Tibial nerve (tissue), 4 donors: ENCODE measurements around the gene PLEKHG4B. TPM values are rescaled to one million over a fixed set of nuclear protein-coding genes. Genes with fewer than 3 reads are reported as not detected.

Source experiments
- DNase-seq, 2 donors: peaks; one replicate each; pipeline ENCODE4 v3.0.0-alpha.2; 2019; ENCODE audit warnings: low spot score in 2 of 2
- H3K27ac ChIP-seq, 4 donors: fragments of 200-600 bp; sonication (generic) in 3 of 4; one replicate each; pipeline ENCODE4 v1.5.1; 2017 to 2019; ENCODE audit warnings: mild to moderate bottlenecking in 1 of 4
- H3K27me3 ChIP-seq, 2 donors: fragments of 200-600 bp; sonication (generic) in 1 of 2; one replicate each; pipeline versions ENCODE4 v1.5.1 to v1.6.0; 2017 to 2019
- H3K36me3 ChIP-seq, 3 donors: fragments of 200-600 bp; sonication (generic); one replicate each; pipeline ENCODE4 v1.5.1; 2018 to 2019
- H3K4me1 ChIP-seq, 4 donors: fragments of 200-600 bp; sonication (generic) in 3 of 4; one replicate each; pipeline ENCODE4 v1.5.1; 2017 to 2019
- H3K4me3 ChIP-seq, 4 donors: fragments of 200-600 bp; sonication (generic) in 3 of 4; one replicate each; pipeline ENCODE4 v1.5.1; 2017 to 2019; ENCODE audit warnings: mild to moderate bottlenecking in 1 of 4, moderate library complexity in 1 of 4
- H3K9me3 ChIP-seq, 4 donors: fragments of 200-600 bp; sonication (generic) in 3 of 4; one replicate each; pipeline ENCODE4 v1.5.1; 2017 to 2019
- EP300 ChIP-seq, 2 donors: sonication (generic); formaldehyde crosslinking; IDR thresholded peaks; one replicate each; pipeline ENCODE4 v1.6.1; 2017; ENCODE audit warnings: antibody characterized with exemption in 2 of 2, mild to moderate bottlenecking in 1 of 2
- POLR2A ChIP-seq, 2 donors: fragments of 450-650 bp; IDR thresholded peaks; one replicate each; pipeline ENCODE4 v1.6.1; 2017; ENCODE audit warnings: antibody characterized with exemption in 2 of 2, mild to moderate bottlenecking in 2 of 2, moderate library complexity in 2 of 2
- WGBS, 2 donors: methylation state at CpG; one replicate each; pipeline ENCODE4 v1.1.5; 2018; 5-methylcytosine and 5-hydroxymethylcytosine counted together
- total RNA-seq, 4 donors: library from RNA; depleted of rRNA; stranded (reverse); fragments of >200 nt; gene quantifications; one replicate each; pipeline ENCODE4 v1.1.0, GENCODE V29; 2016
- TF ChIP-seq, protein P1 (sequence below), 5 experiments: fragments of 200-600 bp in 3 of 5; fragments of 450-650 bp in 2 of 5; sonication (generic) in 3 of 5; IDR thresholded peaks; one replicate each; pipeline ENCODE4 v1.5.1; 2016 to 2019; ENCODE audit warnings: antibody characterized with exemption in 5 of 5, mild to moderate bottlenecking in 3 of 5, moderate library complexity in 2 of 5

The PLEKHG4B gene
- total RNA-seq, 4 donors from 2014 or later: under 0.01 to 0.42 (median 0.26) TPM

DNA sequence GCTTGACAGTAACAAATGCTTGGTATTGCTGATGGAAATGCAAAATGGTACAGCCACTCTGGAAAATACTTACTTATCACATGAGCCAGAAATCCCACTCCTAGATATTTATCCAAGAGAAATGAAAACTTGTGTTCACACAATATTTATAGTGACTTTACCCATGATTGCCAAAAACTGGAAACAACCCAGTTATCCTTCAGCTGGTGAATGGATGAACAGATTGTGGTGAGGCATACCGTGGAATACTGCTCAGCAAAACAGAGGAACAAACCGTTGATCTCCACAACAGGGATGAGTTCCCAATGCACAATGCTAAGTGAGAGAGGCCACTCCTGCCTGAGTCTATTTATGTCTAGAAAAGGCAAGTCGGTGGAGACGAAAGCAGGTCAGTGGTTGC lies 58.8 kb downstream of the PLEKHG4B start:
- DNase-seq: no peak
- 88 to 96% methylated on average over 4 of the region's 4 CpGs for WGBS, 2 donors
- Histone ChIP-seq H3K27me3 (no peaks in the 10 kb centered on the region), H3K9me3 (peaks cover 0 to 34% (median 10%) of the 10 kb centered on the region in 4 donors), H3K27ac (no peak overlapping the region), H3K4me1 (no peaks in the 10 kb centered on the region), H3K4me3 (no peak overlapping the region), H3K36me3 (no peaks in the 10 kb centered on the region)
- TF ChIP-seq, protein P1, sequence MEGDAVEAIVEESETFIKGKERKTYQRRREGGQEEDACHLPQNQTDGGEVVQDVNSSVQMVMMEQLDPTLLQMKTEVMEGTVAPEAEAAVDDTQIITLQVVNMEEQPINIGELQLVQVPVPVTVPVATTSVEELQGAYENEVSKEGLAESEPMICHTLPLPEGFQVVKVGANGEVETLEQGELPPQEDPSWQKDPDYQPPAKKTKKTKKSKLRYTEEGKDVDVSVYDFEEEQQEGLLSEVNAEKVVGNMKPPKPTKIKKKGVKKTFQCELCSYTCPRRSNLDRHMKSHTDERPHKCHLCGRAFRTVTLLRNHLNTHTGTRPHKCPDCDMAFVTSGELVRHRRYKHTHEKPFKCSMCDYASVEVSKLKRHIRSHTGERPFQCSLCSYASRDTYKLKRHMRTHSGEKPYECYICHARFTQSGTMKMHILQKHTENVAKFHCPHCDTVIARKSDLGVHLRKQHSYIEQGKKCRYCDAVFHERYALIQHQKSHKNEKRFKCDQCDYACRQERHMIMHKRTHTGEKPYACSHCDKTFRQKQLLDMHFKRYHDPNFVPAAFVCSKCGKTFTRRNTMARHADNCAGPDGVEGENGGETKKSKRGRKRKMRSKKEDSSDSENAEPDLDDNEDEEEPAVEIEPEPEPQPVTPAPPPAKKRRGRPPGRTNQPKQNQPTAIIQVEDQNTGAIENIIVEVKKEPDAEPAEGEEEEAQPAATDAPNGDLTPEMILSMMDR (IDR thresholded peaks at IDR 0.05): no peak
- no peak for TF ChIP-seq EP300 (IDR thresholded peaks at IDR 0.05)
- TF ChIP-seq POLR2A (IDR thresholded peaks at IDR 0.05): no peak

DNA sequence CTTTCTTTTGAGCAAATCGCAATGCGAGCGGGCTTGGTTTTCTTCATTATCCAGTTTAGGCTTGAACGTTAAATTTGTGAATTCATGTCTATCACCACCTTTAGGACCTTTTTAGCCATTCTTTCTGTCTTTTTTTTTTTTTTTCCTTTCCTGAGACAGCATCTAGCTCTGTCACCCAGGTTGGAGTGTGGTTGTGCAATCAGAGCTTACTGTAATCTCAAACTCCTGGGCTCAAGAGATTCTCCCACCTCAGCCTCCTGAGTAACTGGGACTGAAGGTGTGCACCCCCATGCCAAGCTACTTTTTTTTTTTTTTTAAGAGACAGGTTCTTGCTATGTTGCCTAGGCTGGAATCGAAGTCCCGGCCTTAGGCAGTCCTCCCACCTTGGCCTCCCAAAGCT lies 60.1 kb downstream of the PLEKHG4B start:
- Histone ChIP-seq H3K27me3 (no peaks in the 10 kb centered on the region), H3K4me3 (no peak overlapping the region), H3K27ac (no peak overlapping the region), H3K9me3 (peaks cover 0 to 22% (median 8%) of the 10 kb centered on the region in 4 donors), H3K4me1 (no peaks in the 10 kb centered on the region), H3K36me3 (no peaks in the 10 kb centered on the region)
- 92 to 95% methylated on average over 6 of the region's 6 CpGs for WGBS, 2 donors
- no peak for DNase-seq
- TF ChIP-seq, protein P1 (IDR thresholded peaks at IDR 0.05): no peak

DNA sequence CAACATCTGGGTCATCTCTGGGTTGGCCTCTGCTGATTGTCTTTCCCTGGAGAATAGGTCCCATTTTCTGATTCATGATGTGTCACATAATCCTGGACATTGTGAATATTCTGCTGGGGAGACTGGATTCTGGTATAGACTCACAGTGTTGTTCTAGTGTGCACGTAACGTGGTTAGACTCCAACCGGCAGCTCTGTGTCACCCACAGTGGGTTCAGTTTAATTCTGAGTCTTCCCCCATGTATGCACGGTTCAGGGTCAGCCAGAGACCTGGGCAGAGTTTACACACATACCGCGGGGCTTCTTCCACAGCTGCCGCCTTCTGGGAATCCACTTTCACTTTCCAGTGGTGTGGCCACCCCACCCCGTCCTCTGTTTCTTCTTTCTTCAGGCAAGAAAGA lies 61.3 kb downstream of the PLEKHG4B start:
- H3K27ac ChIP-seq: no peak overlapping the region
- no peaks in the 10 kb centered on the region for H3K36me3 ChIP-seq
- no peak for DNase-seq
- TF ChIP-seq EP300 (IDR thresholded peaks at IDR 0.05): no peak
- TF ChIP-seq POLR2A (IDR thresholded peaks at IDR 0.05): no peak
- TF ChIP-seq, protein P1 (IDR thresholded peaks at IDR 0.05): no peak
- no peaks in the 10 kb centered on the region for H3K27me3 ChIP-seq
- H3K4me1 ChIP-seq: no peaks in the 10 kb centered on the region
- WGBS, 2 donors: 82 to 92% methylated on average over 7 to 8 of the region's 8 CpGs
- peaks cover 0 to 10% (median 2%) of the 10 kb centered on the region in 4 donors for H3K9me3 ChIP-seq
- H3K4me3 ChIP-seq: no peak overlapping the region

DNA sequence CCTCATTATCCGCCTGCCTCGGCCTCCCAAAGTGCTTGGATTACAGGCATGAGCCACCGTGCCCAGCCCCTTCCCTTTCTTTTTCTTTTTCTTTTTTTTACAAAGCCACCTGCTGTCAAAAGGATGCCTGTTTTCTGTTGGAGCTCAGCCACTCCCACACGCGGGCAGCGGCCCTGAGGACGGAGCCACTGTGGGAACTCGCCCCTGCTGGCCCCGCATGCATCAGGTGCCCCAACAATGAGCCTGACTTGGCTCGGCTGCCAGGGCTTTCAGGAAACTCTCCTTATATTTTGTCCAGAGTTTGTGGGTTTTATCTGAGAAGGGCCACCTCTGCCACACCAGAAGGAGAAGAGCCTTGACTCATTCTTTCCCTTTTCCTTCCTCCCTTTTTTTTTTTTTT lies 62.3 kb downstream of the PLEKHG4B start:
- no peaks in the 10 kb centered on the region for H3K4me1 ChIP-seq
- no peak for TF ChIP-seq POLR2A (IDR thresholded peaks at IDR 0.05)
- TF ChIP-seq EP300 (IDR thresholded peaks at IDR 0.05): no peak
- TF ChIP-seq, protein P1 (IDR thresholded peaks at IDR 0.05): no peak
- H3K9me3 ChIP-seq: peaks cover 0 to under 1% (median 0%) of the 10 kb centered on the region in 4 donors
- H3K27me3 ChIP-seq: no peaks in the 10 kb centered on the region
- H3K4me3 ChIP-seq: no peak overlapping the region
- DNase-seq: no peak
- no peaks in the 10 kb centered on the region for H3K36me3 ChIP-seq
- H3K27ac ChIP-seq: no peak overlapping the region
- 76 to 79% methylated on average over 10 of the region's 10 CpGs for WGBS, 2 donors

DNA sequence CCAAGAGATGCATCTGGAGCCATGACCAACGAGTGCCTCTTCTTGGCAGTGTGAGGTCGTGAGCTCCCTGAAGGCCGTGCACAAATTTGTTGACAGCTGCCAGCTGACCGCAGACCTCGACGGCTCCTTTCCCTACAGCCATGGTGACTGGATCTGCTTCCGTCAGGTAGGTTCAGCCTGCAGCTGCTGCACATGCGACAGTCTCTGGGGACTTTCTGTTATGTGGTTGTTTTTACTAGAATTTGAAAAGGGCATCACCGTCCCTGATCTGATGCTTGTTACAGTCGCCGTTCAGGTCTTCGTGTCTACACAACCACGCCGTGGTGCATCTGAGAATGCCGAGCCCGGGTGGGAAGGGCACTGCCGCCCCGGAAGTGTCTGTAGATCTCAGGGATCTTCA lies 62.9 kb downstream of the PLEKHG4B start:
- H3K4me1 ChIP-seq: peaks cover 0 to 5% (median 0%) of the 10 kb centered on the region in 4 donors
- no peaks in the 10 kb centered on the region for H3K9me3 ChIP-seq
- WGBS, 2 donors: 89 to 90% methylated on average over 18 of the region's 18 CpGs
- TF ChIP-seq EP300 (IDR thresholded peaks at IDR 0.05) (no peak), POLR2A (IDR thresholded peaks at IDR 0.05) (no peak)
- TF ChIP-seq, protein P1 (IDR thresholded peaks at IDR 0.05): no peak
- H3K27me3 ChIP-seq: no peaks in the 10 kb centered on the region
- no peak overlapping the region for H3K27ac ChIP-seq
- no peak for DNase-seq
- H3K4me3 ChIP-seq: no peak overlapping the region
- no peaks in the 10 kb centered on the region for H3K36me3 ChIP-seq
